Neural cell (in vitro differentiated cells): ENCODE results near the gene PRR11. TPM values are rescaled to one million over a fixed set of nuclear protein-coding genes. Genes with fewer than 3 reads are reported as not detected.

ENCODE experiments used
- H2AFZ ChIP-seq: fragments of 200-600, 300-800 bp; sonication (generic), shearing (Covaris generic); 2 replicates; pipeline ENCODE4 v1.6.0; 2014; ENCODE audit warnings: low read depth, mild to moderate bottlenecking, antibody characterized with exemption, low read length, moderate library complexity
- H3F3A ChIP-seq: fragments of 200-600 bp; shearing (Covaris generic); 2 replicates; pipeline ENCODE4 v1.6.1; 2016; ENCODE audit warnings: mild to moderate bottlenecking, moderate library complexity, mixed read lengths, antibody characterized with exemption, low read length; ENCODE audit not compliant: insufficient read depth, poor library complexity, severe bottlenecking
- H3K27ac ChIP-seq: fragments of 200-600, 300-800 bp; sonication (generic), shearing (Covaris generic); 2 replicates; pipeline ENCODE4 v1.5.1; 2014; ENCODE audit warnings: mild to moderate bottlenecking, low read length, moderate library complexity
- H3K27me3 ChIP-seq: fragments of 300-800, 200-600 bp; sonication (generic), shearing (Covaris generic); 2 replicates; pipeline ENCODE4 v1.6.0; 2014; ENCODE audit warnings: mild to moderate bottlenecking, low read depth, low read length, moderate library complexity; ENCODE audit not compliant: insufficient read depth
- H3K36me3 ChIP-seq: fragments of 300-800, 200-600 bp; sonication (generic), shearing (Covaris generic); 2 replicates; pipeline ENCODE4 v1.5.1; 2014; ENCODE audit warnings: mild to moderate bottlenecking, antibody characterized with exemption, low read length, moderate library complexity; ENCODE audit not compliant: insufficient read depth
- H3K4me2 ChIP-seq: fragments of 300-800, 200-600 bp; sonication (generic), shearing (Covaris generic); 2 replicates; pipeline ENCODE4 v1.6.0; 2014; ENCODE audit warnings: mild to moderate bottlenecking, low read length
- H3K4me3 ChIP-seq: fragments of 300-800, 200-600 bp; sonication (generic), shearing (Covaris generic); 2 replicates; pipeline ENCODE4 v1.5.1; 2014; ENCODE audit warnings: mild to moderate bottlenecking, low read length, moderate library complexity
- H3K79me2 ChIP-seq: fragments of 200-600 bp; shearing (Covaris generic); replicated peaks from 2 replicates; pipeline ENCODE4 v1.6.0; 2014; ENCODE audit warnings: mild to moderate bottlenecking, low read length, moderate library complexity; ENCODE audit not compliant: insufficient read depth
- H3K9ac ChIP-seq: fragments of 300-800, 200-600 bp; sonication (generic), shearing (Covaris generic); 2 replicates; pipeline ENCODE4 v1.6.1; 2016; ENCODE audit warnings: mild to moderate bottlenecking, low read length, mixed read lengths
- H3K9me2 ChIP-seq: fragments of 200-600 bp; shearing (Covaris generic); 2 replicates; pipeline ENCODE4 v1.6.1; 2016; ENCODE audit warnings: mild to moderate bottlenecking, low read length, mixed read lengths; ENCODE audit not compliant: insufficient read depth
- H3K9me3 ChIP-seq: fragments of 200-600, 300-800 bp; sonication (generic), shearing (Covaris generic); 2 replicates; pipeline ENCODE4 v1.6.1; 2016; ENCODE audit warnings: mild to moderate bottlenecking, mixed run types, low read length, moderate library complexity, mixed read lengths
- H4K20me1 ChIP-seq: fragments of 200-600 bp; shearing (Covaris generic); 2 replicates; pipeline ENCODE4 v1.6.1; 2016; ENCODE audit warnings: mild to moderate bottlenecking, mixed run types; ENCODE audit not compliant: insufficient read depth
- EP300 ChIP-seq: fragments of 450-650 bp; conservative IDR thresholded peaks from 2 replicates; pipeline ENCODE4 v1.6.1; 2014; ENCODE audit warnings: antibody characterized with exemption, mild to moderate bottlenecking, moderate library complexity; ENCODE audit not compliant: poor library complexity, severe bottlenecking
- EZH2 ChIP-seq: fragments of 200-600, 300-800 bp; shearing (Covaris generic), sonication (generic); IDR thresholded peaks from 2 replicates; pipeline ENCODE4 v1.6.1; 2014; ENCODE audit warnings: antibody characterized with exemption, low read length, borderline replicate concordance, mild to moderate bottlenecking; ENCODE audit not compliant: insufficient read depth, poor library complexity, severe bottlenecking
- MXI1 ChIP-seq: fragments of 450-650 bp; conservative IDR thresholded peaks from 2 replicates; pipeline ENCODE4 v1.6.1; 2014; ENCODE audit warnings: antibody characterized with exemption, mild to moderate bottlenecking; ENCODE audit not compliant: poor library complexity, severe bottlenecking
- POLR2AphosphoS5 ChIP-seq: IDR thresholded peaks from 2 replicates; pipeline ENCODE4 v1.6.1; 2012
- RAD21 ChIP-seq: fragments of 450-650 bp; conservative IDR thresholded peaks from 2 replicates; pipeline ENCODE4 v1.6.1; 2014; ENCODE audit warnings: antibody characterized with exemption, mild to moderate bottlenecking, moderate library complexity
- SMC3 ChIP-seq: fragments of 450-650 bp; conservative IDR thresholded peaks from 2 replicates; pipeline ENCODE4 v1.6.1; 2014; ENCODE audit warnings: antibody characterized with exemption, mild to moderate bottlenecking, moderate library complexity; ENCODE audit not compliant: poor library complexity
- TAF1 ChIP-seq: IDR thresholded peaks from 2 replicates; pipeline ENCODE4 v1.6.1; 2012; ENCODE audit warnings: low read depth
- polyA plus RNA-seq: library from polyadenylated mRNA; depleted of rRNA; stranded (reverse); fragments of >200 nt; gene quantifications from 2 replicates; pipeline ENCODE4 v1.2.3, GENCODE V29; 2014
- TF ChIP-seq, protein P1 (sequence below): IDR thresholded peaks from 2 replicates; pipeline ENCODE4 v1.6.1; 2012; ENCODE audit warnings: borderline replicate concordance
- TF ChIP-seq, protein P2 (sequence below): fragments of 450-650 bp; IDR thresholded peaks from 2 replicates; pipeline ENCODE4 v1.5.1; 2014; ENCODE audit warnings: antibody characterized with exemption, mild to moderate bottlenecking, moderate library complexity; ENCODE audit not compliant: poor library complexity, severe bottlenecking

The PRR11 gene
- polyA plus RNA-seq, 1 donor from 2014 or later: 0.22 TPM

DNA sequence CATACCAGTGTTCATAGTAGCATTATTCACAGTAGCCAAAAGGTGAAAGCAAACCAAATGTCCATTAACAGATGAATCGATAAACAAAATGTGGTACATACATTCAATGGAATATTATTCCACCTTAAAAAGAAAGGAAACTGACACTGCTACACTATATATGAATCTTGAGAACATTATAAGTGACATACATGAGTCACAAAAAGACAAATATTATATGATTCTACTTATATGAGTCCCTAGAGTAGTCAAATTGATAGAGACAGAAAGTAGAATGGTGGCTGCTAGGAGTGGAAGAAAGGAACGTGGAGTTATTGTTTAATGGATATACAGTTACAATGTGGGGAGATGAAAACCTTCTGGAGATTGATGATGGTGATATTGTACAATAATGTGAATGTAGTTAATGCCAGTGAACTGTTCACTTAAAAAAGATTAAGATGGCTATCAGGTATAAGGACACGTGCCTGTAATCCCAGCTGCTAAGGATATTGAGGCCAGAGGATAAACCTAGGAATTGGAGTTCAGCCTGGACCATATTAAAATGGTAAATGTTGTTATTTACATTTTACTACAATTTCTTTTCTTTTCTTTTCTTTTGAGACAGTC is 28.6 kb upstream of the PRR11 start:
- H3K9me2 ChIP-seq: no peaks in the 10 kb centered on the region
- TF ChIP-seq POLR2AphosphoS5 (no peak), SMC3 (no peak), EP300 (no peak), RAD21 (no peak), MXI1 (no peak), TAF1 (no peak), EZH2 (no peak)
- TF ChIP-seq, protein P1, sequence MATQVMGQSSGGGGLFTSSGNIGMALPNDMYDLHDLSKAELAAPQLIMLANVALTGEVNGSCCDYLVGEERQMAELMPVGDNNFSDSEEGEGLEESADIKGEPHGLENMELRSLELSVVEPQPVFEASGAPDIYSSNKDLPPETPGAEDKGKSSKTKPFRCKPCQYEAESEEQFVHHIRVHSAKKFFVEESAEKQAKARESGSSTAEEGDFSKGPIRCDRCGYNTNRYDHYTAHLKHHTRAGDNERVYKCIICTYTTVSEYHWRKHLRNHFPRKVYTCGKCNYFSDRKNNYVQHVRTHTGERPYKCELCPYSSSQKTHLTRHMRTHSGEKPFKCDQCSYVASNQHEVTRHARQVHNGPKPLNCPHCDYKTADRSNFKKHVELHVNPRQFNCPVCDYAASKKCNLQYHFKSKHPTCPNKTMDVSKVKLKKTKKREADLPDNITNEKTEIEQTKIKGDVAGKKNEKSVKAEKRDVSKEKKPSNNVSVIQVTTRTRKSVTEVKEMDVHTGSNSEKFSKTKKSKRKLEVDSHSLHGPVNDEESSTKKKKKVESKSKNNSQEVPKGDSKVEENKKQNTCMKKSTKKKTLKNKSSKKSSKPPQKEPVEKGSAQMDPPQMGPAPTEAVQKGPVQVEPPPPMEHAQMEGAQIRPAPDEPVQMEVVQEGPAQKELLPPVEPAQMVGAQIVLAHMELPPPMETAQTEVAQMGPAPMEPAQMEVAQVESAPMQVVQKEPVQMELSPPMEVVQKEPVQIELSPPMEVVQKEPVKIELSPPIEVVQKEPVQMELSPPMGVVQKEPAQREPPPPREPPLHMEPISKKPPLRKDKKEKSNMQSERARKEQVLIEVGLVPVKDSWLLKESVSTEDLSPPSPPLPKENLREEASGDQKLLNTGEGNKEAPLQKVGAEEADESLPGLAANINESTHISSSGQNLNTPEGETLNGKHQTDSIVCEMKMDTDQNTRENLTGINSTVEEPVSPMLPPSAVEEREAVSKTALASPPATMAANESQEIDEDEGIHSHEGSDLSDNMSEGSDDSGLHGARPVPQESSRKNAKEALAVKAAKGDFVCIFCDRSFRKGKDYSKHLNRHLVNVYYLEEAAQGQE: no peak
- TF ChIP-seq, protein P2, sequence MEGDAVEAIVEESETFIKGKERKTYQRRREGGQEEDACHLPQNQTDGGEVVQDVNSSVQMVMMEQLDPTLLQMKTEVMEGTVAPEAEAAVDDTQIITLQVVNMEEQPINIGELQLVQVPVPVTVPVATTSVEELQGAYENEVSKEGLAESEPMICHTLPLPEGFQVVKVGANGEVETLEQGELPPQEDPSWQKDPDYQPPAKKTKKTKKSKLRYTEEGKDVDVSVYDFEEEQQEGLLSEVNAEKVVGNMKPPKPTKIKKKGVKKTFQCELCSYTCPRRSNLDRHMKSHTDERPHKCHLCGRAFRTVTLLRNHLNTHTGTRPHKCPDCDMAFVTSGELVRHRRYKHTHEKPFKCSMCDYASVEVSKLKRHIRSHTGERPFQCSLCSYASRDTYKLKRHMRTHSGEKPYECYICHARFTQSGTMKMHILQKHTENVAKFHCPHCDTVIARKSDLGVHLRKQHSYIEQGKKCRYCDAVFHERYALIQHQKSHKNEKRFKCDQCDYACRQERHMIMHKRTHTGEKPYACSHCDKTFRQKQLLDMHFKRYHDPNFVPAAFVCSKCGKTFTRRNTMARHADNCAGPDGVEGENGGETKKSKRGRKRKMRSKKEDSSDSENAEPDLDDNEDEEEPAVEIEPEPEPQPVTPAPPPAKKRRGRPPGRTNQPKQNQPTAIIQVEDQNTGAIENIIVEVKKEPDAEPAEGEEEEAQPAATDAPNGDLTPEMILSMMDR: no peak
- H3K4me3 ChIP-seq: no peak overlapping the region
- no peaks in the 10 kb centered on the region for H3F3A ChIP-seq
- no peaks in the 10 kb centered on the region for H4K20me1 ChIP-seq
- H3K27me3 ChIP-seq: no peaks in the 10 kb centered on the region
- H3K9ac ChIP-seq: no peak overlapping the region
- no peak overlapping the region for H2AFZ ChIP-seq
- no peak overlapping the region for H3K27ac ChIP-seq
- no peaks in the 10 kb centered on the region for H3K9me3 ChIP-seq
- no peaks in the 10 kb centered on the region for H3K36me3 ChIP-seq
- no peak overlapping the region for H3K4me2 ChIP-seq
- peaks cover 16% of the 10 kb centered on the region for H3K79me2 ChIP-seq

DNA sequence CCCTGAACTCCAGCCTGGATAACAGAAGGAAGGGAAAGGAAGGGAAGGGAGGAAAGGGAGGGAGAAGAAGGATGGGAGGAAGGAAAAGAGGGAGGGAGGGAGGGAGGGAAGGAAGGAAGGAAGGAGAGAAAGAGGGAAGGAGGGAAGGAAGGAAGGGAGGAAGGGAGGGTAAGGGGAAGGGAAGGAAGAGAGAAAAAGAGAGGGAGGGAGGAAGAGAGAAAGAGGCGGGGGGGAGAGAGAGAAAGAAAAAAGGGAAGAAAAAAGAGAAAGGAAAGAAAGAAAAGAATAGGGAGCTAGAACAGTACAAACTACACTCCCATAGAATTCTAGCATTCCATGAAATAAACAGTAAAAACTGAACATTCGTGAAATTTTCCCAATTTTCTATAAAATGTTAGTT is 25.7 kb upstream of the PRR11 start:
- Histone ChIP-seq H3K79me2 (peaks cover 42% of the 10 kb centered on the region), H3K4me3 (no peak overlapping the region), H3F3A (no peaks in the 10 kb centered on the region), H3K9ac (no peak overlapping the region), H2AFZ (no peak overlapping the region), H3K9me3 (no peaks in the 10 kb centered on the region), H4K20me1 (no peaks in the 10 kb centered on the region), H3K4me2 (no peak overlapping the region), H3K27me3 (no peaks in the 10 kb centered on the region), H3K36me3 (no peaks in the 10 kb centered on the region), H3K9me2 (no peaks in the 10 kb centered on the region), H3K27ac (no peak overlapping the region)
- TF ChIP-seq POLR2AphosphoS5: no peak
- TF ChIP-seq RAD21: no peak
- no peak for TF ChIP-seq EP300
- no peak for TF ChIP-seq EZH2
- TF ChIP-seq MXI1: no peak
- TF ChIP-seq SMC3: no peak
- TF ChIP-seq TAF1: no peak
- TF ChIP-seq, protein P1: no peak
- TF ChIP-seq, protein P2: no peak
